NCI-H524 treated with DMSO at 0.1 percent for 48 hours (cell line): ENCODE measurements around the gene SMCR8.
"Not testable (repeated sequence)": the region's sequence is repeated elsewhere in the genome, so short reads cannot be mapped to it uniquely, and the experiment has no call there.

Source experiments
- DNase-seq: peaks from one replicate; lab custom pipeline; 2025; lab: John Stamatoyannopoulos, UW

The SMCR8 gene

DNA sequence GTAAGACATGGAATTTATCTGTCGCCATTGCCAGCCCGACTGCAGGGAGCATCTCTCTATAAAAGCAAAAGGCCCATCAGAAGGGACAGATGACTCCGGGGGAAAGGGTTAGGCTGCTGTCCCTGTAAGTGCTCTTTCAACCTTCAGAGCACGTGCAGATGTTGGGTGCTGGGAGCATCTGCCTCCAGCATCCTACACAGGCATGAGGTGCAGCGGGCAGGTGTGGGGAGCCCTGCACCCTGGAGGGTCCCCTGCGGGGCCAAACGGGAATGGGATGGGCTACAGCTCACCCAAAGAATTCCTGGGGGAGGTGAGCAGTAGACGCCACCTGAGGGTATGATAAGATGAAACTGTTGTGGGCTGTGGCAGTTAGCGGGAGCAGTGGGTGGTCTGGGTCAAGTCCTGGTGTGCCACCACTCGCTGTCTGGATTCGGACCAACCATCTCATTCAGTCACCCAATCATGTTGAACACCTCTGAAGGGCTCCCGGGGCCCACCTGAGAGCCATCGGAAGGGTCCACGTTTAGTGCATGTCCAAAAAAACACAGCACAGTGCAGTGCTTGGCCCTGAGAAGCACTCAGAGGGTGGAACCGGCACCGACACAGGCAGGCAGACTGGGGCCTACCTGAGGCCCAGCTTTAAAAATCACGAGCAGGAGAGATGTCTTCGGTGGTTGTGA is 3.8 kb downstream of the SMCR8 start:
- no peak for DNase-seq

GRCh38 chr17:18319604-18320256 is 4.6 kb downstream of the SMCR8 start:
- DNase-seq, result no peak

GRCh38 chr17:18320301-18320700 is 5.2 kb downstream of the SMCR8 start:
- no peak for DNase-seq

DNA sequence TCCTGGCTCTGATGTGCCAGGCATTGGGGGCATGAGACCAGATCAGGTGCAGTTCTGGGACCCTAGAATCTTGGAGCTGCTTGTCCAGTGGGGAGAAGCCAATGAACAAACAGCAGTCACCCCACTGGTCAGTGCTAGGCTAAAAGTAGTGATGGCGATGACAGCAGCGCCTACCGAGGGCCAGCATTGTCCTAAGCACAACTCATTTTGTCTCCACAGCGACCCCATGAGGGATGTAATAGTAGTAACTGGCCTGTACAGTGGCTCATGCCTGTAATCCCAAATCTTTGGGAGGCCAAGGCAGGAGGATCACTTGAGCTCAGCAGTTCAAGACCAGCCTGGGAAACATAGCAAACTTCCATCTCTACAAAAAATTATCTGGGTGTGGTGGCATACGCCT is 6.2 kb downstream of the SMCR8 start:
- no peak for DNase-seq

GRCh38 chr17:18322522-18322921 is 7.4 kb downstream of the SMCR8 start:
- DNase-seq, result no peak

- no peak for DNase-seq
Measured at GRCh38 chr17:18323007-18323406, 7.9 kb downstream of the SMCR8 start.

- no peak for DNase-seq
Measured at GRCh38 chr17:18323507-18324139, 8.5 kb downstream of the SMCR8 start.

- no peak for DNase-seq
Measured at GRCh38 chr17:18324140-18325050, 9.3 kb downstream of the SMCR8 start.

DNA sequence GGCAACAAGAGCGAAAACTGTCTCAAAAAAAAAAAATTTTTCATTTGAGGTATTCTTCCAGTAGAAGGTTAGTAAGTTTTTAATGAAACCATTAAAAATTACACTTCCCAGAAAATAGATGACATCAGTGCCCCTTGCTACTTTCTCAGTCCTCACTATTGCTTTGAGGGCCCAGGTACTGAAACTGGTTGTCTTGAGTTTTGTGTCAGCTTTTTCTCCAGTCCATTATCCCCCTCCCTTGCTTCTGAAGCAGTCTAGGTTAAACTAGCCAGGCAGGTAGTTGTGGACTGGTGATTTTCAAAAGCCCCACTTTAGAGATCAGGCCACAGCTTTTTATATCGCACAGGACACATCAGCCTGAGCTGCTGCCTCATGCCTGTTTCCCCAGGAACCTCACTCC is 10.9 kb downstream of the SMCR8 start:
- DNase-seq, result no peak

GRCh38 chr17:18326572-18326971 is 11.5 kb downstream of the SMCR8 start:
- no peak for DNase-seq

- no peak for DNase-seq
Measured at GRCh38 chr17:18327093-18327492, 12.0 kb downstream of the SMCR8 start.

GRCh38 chr17:18327556-18327955 is 12.5 kb downstream of the SMCR8 start:
- DNase-seq, result no peak

- DNase-seq, result no peak
Measured at GRCh38 chr17:18328643-18329204, 13.6 kb downstream of the SMCR8 start.

GRCh38 chr17:18331879-18332278 is 16.8 kb downstream of the SMCR8 start:
- DNase-seq, result no peak

DNA sequence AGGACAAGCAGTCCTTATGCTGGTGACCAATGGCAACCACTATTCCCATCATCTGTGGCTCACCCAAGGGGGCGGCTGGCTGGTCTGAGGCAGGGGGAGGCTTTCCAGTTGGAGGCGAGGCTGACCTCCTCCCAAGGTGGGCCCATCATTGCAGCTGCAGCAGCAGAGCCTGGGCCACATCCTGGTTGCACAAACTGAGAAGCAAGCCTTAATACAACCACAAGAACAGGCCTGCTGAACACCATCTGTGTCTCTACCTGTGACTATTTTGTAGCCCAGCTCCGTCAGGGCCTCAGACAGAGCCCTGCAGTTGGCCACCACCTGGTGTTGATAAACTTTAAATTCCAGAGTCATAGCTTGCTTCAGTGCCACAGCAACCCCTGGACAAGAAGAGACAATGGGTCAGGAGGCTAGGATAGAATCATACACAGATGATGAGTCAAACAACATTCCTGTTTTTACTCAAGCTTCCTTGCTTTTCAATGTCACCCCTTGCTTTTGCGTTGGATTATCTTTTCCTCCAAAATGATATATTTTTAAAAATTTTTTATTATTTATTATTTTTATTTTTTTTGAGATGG is 17.9 kb downstream of the SMCR8 start:
- DNase-seq, result no peak

DNA sequence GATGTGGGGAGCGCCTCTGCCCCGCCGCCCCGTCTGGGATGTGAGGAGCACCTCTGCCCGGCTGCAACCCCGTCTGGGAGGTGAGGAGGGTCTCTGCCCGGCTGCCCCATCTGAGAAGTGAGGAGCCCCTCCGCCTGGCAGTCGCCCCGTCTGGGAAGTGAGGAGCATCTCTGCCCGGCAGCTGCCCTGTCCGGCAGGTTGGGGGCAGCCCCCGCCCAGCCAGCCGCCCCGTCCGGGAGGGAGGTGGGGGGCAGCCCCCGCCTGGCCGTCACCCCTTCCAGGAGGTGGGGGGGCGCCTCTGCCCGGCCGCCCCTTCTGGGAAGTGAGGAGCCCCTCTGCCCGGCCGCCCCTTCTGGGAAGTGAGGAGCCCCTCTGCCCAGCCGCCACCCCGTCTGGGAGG is 23.1 kb downstream of the SMCR8 start:
- DNase-seq, result not testable (repeated sequence)

- no peak for DNase-seq
Measured at GRCh38 chr17:18339933-18340332, 24.8 kb downstream of the SMCR8 start.

GRCh38 chr17:18344021-18344420 is 28.9 kb downstream of the SMCR8 start:
- DNase-seq, result no peak

DNA sequence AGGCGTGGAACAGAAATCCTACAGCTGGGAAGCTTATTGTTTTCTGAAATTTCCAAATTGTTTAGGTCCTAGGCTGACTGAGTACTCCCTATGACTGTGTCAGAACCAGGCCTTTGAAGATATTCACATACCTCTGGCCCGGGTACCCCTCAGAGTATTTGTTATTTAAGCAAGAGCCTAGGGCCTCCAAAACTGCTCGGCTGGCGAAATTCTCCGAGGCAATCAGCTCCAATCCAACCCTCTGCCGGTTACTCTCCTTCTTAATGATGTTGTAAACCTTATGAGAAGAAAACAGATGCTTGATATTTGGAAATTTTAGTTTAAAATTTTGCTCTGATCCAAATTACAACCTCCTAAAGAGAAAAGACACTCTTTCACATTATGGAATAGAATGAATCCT is 38.4 kb downstream of the SMCR8 start:
- no peak for DNase-seq

DNA sequence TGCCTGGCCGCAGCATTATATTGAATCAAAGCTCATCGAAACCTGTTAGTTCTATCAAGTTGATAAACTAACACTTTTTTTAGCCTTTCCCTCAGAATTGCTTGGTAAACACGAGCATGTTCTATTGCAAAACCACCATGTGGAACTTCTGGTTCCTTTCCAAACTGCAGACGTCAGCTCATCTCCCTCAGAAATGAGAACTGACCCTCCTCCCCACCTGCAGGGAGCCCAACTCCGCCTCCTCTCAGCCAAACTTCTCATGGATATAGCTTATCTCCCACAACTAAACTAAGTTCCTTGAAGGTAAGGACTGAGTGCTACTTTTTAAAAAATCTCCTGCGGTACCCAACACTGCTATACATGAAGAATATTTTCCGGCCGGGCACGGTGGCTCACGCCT is 41.5 kb downstream of the SMCR8 start:
- no peak for DNase-seq

DNA sequence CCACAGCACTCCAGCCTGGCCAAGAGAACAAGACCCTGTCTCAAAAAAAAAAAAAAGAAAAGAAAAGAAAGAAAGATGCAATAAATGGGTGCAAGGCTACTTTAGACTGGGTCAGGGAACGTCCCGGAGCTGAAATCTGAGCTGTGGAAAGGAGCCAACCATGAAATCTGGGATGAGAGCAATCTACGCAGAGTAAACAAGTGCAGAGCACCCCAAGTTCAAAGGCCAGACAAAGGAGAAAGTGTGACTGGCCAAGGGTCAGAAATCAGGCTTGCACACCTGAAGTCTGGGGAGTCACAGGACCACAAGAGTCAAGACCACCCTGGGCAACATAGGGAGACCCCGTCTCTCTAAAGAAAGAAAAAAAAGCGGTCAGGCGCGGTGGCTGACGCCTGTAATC is 45.4 kb downstream of the SMCR8 start:
- no peak for DNase-seq
